ENCODE data around the gene BPI.
"Not testable (repeated sequence)": the region's sequence is repeated elsewhere in the genome, so short reads cannot be mapped to it uniquely, and the experiment has no call there.

BPI gene

DNA sequence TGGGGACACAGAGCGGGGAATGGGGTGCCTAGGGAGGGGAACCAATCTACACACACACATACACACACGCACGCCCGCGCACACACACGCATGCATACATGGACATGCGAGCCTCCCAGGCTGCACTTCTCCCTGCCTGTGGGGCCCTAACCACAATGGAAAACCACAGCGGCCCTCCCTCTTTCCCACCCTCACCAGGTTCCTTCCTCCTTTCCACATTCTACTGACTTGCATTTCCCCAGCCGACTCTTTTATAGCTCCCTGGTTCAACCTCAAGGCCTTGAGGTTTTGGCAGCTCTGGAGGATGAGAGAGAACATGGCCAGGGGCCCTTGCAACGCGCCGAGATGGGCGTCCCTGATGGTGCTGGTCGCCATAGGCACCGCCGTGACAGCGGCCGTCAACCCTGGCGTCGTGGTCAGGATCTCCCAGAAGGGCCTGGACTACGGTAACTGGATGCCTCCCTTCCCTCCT lies at the start of gene BPI:
Gene BPI, plus strand, starts transcription at position 249 of the 472 bp plus-strand sequence. Its CDS starts 68 bp downstream, at position 317.
- no peak for DNase-seq (ENCODE audit: low read depth)

GRCh38 chr20:38254621-38255020 lies 49.3 kb upstream of the BPI start:
- not testable (repeated sequence) for DNase-seq (ENCODE audit: low read depth)

GRCh38 chr20:38255393-38255792 lies 48.6 kb upstream of the BPI start:
- no peak for DNase-seq (ENCODE audit: low read depth)

GRCh38 chr20:38256021-38256420 lies 47.9 kb upstream of the BPI start:
- DNase-seq (ENCODE audit: low read depth): no peak

- no peak for DNase-seq (ENCODE audit: low read depth)
These were observed 47.0 kb upstream of the BPI start for GRCh38 chr20:38256966-38257365.

GRCh38 chr20:38258545-38259215 lies 45.3 kb upstream of the BPI start:
- DNase-seq (ENCODE audit: low read depth): no peak

DNA sequence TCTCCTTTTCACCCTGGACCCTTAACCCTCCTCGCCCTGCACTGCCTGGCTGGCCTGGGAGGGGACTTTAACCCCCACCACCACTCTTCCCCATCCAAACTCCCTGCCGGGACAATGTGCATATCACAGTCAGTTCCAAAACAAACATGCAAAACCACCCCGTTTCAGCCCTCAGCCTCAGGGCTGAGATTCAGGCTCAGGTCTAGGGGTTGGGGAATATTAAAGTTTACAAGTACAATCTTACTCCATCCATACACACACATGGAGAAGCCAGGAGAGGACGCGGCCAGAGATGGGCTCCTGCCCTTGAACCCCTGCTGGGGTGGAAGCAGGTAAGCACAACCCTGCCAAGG lies 44.0 kb upstream of the BPI start:
- no peak for DNase-seq (ENCODE audit: low read depth)

- DNase-seq (ENCODE audit: low read depth): no peak
These were observed 43.4 kb upstream of the BPI start, which contains the start of gene KIAA1755 for GRCh38 chr20:38260378-38261053. TSS of gene KIAA1755 (minus strand) at chr20:38260735. CDS start at chr20:38260500, 235 bp downstream.

DNA sequence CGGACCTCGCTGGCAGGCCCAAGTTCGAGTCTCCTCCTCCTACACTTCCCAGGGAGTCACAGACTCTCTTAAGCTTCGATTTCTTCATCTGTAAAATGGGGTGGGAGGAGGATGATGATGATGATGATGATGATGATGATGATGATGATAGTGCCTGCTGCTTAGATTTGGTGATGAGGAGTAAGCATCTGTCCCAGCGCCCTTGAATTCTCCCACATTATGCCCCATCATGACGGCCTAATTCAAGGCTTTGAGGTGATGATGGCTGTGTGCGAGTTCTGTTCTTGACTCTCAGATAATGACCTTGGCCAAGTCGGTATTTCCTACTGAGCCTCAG lies 42.9 kb upstream of the BPI start:
- DNase-seq (ENCODE audit: low read depth): no peak

GRCh38 chr20:38262931-38263330 lies 41.0 kb upstream of the BPI start:
- DNase-seq (ENCODE audit: low read depth): no peak

DNA sequence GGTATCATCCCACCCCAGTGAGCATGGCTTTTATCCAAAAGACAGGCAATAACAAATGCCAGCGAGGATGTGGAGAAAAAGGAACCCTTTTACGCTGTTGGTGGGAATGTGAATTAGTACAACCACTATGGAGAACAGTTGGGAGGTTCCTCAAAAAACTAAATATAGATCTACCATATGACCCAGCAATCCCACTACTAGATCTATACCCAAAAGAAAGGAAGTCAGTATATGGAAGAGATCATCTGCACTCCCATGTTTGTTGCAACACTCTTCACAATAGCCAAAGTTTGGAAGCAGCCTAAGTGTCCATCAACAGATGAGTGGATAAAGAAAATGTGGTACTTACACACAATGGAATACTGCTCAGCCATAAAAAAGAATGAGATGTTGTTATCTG lies 37.5 kb upstream of the BPI start:
- DNase-seq (ENCODE audit: low read depth): no peak

DNA sequence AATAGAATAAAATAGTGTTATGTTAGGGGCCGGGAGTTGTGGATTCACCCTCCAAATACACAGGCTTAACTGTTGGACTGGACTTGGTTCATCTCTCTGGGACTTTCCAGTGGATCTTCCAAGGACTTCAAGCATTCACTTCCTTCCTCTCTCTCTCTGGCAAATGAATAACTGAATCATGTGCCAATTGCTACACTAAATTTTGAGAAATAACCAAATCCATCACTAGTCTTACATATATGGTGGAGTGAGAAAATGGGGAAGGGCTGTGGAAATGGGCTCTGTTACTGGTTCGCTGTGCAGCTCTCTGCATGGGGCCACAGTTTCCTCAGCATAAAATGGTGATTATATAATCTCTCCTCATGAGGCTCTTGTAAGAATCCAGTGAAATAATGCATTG lies 36.7 kb upstream of the BPI start:
- no peak for DNase-seq (ENCODE audit: low read depth)

DNA sequence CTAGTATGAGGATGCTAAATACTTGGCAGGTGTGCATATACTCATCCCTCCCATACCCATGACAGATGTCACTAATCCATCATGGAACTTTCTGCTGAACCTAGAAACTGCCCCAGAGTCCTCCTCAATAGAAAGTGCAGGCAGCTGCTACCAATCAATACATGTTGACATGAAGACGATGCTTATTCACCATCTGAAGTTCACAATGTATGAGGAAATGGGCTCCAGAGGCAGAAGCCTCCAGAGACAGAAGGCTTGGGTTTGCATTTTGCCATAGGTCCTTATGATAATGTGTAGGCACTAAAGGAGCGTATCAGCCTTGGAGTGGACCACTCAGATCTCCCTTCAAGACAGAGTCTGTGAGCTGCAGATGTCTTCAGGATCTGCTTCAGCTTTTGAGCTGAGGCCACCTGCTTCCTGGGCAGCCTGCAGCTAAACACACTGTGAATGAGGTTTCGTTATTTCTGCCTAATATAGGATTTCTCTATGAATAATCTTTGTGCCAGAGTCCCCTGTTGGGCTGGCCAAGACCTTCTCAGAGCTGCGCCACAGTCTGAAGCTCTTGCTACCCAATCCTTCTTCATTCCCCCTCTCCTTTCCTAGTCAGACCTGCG lies 35.9 kb upstream of the BPI start:
- no peak for DNase-seq (ENCODE audit: low read depth)

DNA sequence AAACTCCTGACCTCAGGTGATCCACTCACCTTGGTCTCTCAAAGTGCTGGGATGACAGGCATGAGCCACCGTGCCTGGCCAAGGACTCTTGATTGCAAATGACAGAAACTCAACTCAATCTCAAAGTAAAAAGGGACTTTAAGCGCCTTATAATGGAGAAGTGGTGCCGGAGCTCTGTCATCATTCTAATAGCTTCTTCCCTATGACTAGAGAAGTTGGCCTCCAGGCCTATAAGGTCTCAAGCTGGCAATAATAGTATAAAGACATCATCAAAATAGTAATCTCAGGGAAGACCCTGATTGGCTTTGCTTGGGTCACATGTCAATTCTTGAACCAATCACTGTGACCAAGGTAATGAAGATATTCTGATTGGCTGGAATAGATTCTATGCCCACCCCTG lies 34.9 kb upstream of the BPI start:
- no peak for DNase-seq (ENCODE audit: low read depth)

DNA sequence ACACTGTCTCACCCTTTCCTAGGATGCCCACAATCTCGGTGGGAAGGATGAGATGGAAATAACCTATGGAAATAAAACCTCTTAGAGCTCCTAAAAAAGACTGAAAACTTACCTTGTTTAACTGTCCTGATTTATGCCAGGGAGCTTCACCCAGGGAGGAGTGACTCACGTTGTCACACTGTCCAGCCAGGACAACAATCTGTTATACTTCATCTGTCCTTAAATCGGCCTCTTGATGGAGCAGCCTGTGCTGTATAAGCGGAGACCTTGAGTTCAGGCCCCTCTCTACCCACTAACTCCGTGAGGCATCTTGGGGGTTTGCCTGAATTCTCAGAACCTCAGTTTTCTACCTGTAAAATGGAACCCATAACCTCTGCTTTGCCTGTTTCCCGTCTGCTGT lies 34.2 kb upstream of the BPI start:
- DNase-seq (ENCODE audit: low read depth): no peak

- DNase-seq (ENCODE audit: low read depth): no peak
These were observed 32.9 kb upstream of the BPI start for GRCh38 chr20:38270869-38271605.

DNA sequence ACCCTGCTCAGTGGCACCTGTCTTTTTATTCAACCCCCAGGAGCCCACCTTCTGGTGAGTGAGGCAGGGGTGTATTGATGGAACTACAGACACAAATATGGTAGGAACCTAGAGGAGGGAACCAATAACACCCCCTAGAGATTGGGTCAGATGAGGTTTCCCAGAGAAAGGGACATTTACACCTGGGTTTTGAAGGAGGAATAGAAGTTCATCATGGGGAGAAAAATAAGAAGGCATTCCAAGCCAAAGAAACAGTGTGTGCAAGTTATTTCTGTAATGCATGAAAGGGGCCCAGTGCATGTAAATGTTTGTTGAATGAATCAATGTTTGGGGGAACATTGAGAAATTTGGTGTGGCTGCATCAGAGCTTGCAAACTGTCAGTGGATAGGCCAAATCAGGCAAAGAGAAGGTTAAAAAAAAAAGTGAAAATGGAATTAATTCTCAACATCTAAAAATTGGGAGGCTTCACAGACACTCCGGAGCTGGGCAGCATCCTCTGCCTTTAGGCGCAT lies 32.3 kb upstream of the BPI start:
- DNase-seq (ENCODE audit: low read depth): no peak

DNA sequence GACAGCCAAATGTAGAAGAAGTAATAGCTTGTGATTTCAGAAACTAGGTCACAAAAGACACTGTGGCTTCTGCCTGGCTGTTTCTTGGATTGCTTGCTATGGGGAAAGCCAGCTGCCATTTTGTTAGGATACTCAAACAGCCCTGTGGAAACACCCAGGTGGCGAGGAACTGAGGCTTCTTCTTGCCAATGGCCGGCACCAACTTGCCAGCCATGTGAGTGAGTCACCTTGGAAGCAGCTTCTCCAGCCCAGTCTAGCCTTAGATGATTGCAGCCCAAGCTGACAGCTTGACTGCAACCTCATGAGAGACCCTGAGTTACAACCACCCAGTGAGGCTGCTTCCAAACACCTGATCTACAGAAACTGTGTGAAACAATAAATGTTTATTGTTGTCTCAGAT lies 31.6 kb upstream of the BPI start:
- no peak for DNase-seq (ENCODE audit: low read depth)

DNA sequence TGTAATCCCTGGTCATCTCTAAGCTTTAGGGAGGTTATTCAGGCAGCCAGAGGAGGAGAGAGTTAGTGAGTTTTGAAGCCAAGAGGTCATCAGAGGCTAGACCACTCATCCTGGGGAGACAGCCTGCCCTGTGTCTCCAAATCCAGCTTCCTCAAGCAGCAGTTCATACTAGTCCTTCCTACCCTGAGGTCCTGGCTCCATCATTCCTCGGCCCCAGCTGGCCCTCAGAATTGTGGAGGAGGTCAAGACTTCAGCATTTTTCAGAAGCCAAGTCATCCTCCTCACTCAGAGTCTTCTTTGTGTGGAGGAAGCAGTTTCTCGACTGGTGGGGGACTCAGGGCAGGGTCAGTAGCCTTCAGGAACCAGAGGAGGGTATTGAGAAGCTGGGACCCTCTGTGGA lies 31.0 kb upstream of the BPI start:
- DNase-seq (ENCODE audit: low read depth): no peak

DNA sequence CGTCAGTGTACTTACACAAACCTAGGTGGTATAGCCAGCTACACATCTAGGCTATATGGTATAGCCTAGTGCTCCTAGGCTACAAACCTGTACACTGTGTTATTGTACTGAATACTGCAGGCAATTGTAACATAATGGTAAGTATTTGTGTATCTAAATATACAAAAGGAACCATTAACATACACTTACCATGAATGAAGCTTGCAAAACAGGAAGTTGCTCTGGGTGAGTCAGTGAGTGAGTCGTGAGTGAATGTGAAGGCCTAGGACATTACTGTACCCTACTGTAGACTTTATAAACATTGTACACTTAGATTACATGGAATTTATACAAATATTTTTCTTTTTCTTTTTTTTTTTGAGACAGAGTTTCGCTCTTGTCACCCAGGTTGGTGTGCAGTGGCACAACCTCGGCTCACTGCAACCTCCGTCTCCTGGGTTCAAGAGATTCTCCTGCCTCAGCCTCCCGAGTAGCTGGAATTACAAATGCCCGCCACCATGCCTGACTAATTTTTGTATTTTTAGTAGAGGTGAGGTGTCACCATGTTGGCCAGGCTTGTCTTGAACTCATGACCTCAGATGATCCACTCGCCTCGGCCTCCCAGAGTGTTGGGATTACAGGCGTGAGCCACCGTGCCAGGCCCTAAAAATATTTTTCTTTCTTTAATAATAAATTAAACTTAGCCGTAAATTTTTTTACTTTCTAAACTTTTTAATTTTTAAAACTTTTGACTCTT lies 28.0 kb upstream of the BPI start:
- no peak for DNase-seq (ENCODE audit: low read depth)

DNA sequence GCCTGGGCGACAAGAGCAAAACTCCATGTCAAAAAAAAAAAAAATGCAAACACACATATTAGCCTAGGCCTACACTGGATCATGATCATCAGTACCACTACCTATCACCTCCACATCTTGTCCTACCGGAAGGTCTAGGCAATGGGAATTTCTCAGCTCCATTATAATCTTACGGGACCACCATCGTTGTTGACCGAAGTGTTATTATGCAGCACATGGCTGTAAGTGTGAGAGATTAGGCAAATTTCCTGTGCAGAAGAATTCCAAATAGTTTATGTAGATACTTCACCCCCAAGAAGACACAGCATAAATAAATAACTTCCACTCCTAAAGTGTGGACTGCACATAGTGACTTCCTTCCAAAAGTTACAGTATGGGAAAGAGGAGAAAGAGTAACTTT lies 26.7 kb upstream of the BPI start:
- DNase-seq (ENCODE audit: low read depth): no peak

DNA sequence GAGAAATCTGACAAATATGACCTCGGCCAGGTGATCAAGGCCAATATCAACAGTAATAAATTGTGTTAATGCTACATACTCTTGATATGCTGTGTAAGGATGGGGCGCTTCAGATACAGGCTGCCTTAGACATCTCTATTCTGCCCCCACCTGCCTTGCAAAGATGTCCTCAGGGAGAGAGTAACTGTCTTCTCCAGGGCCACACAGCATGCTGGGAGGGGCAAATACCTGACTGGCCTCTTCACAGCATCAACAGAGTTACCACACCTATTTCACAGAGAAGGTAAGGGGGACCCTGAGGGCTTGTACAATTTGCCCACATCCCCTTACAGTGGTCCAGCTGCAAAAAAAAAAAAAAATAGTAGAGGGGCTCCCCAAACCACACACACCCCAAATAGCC lies 26.3 kb upstream of the BPI start:
- no peak for DNase-seq (ENCODE audit: low read depth)
